Measurements from ENCODE around the gene PRKAG2.

DNA sequence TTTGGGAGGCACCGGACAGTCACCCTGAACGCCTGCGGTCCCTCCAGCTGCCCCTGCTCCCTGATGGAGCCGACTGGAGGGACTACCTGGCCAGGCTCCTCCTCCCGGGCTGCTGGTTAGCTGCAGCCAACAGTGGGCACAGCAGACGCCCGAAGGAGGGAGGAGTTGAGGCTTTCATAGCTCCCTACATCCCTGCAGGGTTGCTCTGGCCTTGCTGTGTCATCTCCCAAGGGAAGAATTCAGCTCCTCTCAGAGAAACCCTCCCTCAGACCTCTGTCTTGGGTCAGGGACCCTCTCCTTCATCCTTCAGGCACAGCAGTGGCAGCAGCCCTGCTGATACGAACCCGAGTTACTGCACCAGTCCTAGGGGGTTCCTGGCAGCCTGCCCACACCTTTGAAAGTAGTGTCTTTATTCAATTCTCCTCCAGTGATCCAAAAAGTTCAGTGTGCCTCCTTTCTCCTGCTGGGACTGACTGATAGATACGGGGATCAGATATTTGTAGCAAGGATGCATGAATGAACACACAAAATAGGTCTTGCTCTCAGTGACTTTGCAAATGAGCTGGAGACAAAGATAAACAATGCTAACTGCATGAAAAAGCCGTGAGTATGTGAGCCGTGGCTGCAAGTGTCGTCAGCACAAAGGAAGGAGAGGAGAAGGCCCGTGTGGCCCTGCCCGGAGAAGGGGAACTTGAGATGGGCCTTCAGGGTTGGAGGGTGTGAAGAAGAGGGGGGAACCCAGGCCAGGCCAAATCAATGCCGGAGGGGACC, 136.6 kb downstream of the PRKAG2 start:
- TF ChIP-seq, protein P1, sequence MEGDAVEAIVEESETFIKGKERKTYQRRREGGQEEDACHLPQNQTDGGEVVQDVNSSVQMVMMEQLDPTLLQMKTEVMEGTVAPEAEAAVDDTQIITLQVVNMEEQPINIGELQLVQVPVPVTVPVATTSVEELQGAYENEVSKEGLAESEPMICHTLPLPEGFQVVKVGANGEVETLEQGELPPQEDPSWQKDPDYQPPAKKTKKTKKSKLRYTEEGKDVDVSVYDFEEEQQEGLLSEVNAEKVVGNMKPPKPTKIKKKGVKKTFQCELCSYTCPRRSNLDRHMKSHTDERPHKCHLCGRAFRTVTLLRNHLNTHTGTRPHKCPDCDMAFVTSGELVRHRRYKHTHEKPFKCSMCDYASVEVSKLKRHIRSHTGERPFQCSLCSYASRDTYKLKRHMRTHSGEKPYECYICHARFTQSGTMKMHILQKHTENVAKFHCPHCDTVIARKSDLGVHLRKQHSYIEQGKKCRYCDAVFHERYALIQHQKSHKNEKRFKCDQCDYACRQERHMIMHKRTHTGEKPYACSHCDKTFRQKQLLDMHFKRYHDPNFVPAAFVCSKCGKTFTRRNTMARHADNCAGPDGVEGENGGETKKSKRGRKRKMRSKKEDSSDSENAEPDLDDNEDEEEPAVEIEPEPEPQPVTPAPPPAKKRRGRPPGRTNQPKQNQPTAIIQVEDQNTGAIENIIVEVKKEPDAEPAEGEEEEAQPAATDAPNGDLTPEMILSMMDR (IDR thresholded peaks at IDR 0.05) = no peak
- TF ChIP-seq ZFX (IDR thresholded peaks at IDR 0.05; ENCODE audit: borderline replicate concordance) = no peak
